GM23338 (cell line): ENCODE results near the gene OR8J3.

ENCODE experiments used
- EZH2 ChIP-seq: fragments of 200-600 bp; sonication (generic); IDR thresholded peaks from one replicate; pipeline ENCODE4 v1.8.0; 2017; ENCODE audit warnings: antibody characterized with exemption, mild to moderate bottlenecking, low read depth; ENCODE audit not compliant: unreplicated experiment
- EZH2phosphoT487 ChIP-seq: fragments of 200-600 bp; sonication (generic); IDR thresholded peaks from one replicate; pipeline ENCODE4 v1.8.1; 2018; ENCODE audit warnings: antibody characterized with exemption; ENCODE audit not compliant: unreplicated experiment
- POLR2AphosphoS5 ChIP-seq: IDR thresholded peaks from 2 replicates; pipeline ENCODE4 v1.6.1; 2016; ENCODE audit warnings: antibody characterized with exemption, low read depth
- ZNF114 ChIP-seq: fragments of 250-450 bp; sonication (Bioruptor Pico); IDR thresholded peaks from 2 replicates; pipeline ENCODE4 v1.5.0; 2020; ENCODE audit warnings: mild to moderate bottlenecking, moderate library complexity
- TF ChIP-seq, protein P1 (sequence below), 2 experiments: fragments of 200-600 bp in 1 of 2; sonication (generic) in 1 of 2; conservative IDR thresholded peaks; 2 replicates each; pipeline versions ENCODE4 v1.5.1 to v1.6.1; 2016 to 2017; ENCODE audit warnings: antibody characterized with exemption in 2 of 2, low read depth in 2 of 2, mild to moderate bottlenecking in 2 of 2, moderate library complexity in 1 of 2
- TF ChIP-seq, protein P2 (sequence below): IDR thresholded peaks from one replicate; pipeline ENCODE4 v1.6.1; 2018; ENCODE audit warnings: antibody characterized with exemption; ENCODE audit not compliant: unreplicated experiment
- TF ChIP-seq, protein P3 (sequence below): IDR thresholded peaks from 2 replicates; pipeline ENCODE4 v1.6.1; 2016; ENCODE audit warnings: antibody characterized with exemption

DNA sequence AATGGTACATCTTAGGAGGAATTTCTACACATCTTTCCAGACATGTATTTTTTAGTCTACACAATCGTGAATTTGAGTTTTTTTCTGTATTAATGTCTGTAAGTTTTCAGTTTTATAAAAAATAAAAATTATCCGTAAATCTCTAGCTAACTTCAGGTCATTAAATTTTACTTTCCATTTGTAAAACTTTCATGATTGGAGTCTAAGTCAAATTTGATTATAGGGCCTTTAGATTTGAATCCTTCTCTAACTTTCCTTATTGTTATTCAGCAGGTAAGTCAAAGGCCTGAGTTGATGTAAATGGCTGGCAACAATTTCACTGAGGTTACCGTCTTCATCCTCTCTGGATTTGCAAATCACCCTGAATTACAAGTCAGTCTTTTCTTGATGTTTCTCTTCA is 47.0 kb downstream of the OR8J3 start, which contains the start of gene OR8I2:
- no peak for TF ChIP-seq EZH2phosphoT487
- TF ChIP-seq, protein P1, sequence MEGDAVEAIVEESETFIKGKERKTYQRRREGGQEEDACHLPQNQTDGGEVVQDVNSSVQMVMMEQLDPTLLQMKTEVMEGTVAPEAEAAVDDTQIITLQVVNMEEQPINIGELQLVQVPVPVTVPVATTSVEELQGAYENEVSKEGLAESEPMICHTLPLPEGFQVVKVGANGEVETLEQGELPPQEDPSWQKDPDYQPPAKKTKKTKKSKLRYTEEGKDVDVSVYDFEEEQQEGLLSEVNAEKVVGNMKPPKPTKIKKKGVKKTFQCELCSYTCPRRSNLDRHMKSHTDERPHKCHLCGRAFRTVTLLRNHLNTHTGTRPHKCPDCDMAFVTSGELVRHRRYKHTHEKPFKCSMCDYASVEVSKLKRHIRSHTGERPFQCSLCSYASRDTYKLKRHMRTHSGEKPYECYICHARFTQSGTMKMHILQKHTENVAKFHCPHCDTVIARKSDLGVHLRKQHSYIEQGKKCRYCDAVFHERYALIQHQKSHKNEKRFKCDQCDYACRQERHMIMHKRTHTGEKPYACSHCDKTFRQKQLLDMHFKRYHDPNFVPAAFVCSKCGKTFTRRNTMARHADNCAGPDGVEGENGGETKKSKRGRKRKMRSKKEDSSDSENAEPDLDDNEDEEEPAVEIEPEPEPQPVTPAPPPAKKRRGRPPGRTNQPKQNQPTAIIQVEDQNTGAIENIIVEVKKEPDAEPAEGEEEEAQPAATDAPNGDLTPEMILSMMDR (conservative IDR thresholded peaks at IDR 0.05; ENCODE audit: low read depth in 2 of 2), result no peak
- TF ChIP-seq, protein P2, sequence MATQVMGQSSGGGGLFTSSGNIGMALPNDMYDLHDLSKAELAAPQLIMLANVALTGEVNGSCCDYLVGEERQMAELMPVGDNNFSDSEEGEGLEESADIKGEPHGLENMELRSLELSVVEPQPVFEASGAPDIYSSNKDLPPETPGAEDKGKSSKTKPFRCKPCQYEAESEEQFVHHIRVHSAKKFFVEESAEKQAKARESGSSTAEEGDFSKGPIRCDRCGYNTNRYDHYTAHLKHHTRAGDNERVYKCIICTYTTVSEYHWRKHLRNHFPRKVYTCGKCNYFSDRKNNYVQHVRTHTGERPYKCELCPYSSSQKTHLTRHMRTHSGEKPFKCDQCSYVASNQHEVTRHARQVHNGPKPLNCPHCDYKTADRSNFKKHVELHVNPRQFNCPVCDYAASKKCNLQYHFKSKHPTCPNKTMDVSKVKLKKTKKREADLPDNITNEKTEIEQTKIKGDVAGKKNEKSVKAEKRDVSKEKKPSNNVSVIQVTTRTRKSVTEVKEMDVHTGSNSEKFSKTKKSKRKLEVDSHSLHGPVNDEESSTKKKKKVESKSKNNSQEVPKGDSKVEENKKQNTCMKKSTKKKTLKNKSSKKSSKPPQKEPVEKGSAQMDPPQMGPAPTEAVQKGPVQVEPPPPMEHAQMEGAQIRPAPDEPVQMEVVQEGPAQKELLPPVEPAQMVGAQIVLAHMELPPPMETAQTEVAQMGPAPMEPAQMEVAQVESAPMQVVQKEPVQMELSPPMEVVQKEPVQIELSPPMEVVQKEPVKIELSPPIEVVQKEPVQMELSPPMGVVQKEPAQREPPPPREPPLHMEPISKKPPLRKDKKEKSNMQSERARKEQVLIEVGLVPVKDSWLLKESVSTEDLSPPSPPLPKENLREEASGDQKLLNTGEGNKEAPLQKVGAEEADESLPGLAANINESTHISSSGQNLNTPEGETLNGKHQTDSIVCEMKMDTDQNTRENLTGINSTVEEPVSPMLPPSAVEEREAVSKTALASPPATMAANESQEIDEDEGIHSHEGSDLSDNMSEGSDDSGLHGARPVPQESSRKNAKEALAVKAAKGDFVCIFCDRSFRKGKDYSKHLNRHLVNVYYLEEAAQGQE, result no peak
- no peak for TF ChIP-seq EZH2
- no peak for TF ChIP-seq POLR2AphosphoS5
- TF ChIP-seq, protein P3, sequence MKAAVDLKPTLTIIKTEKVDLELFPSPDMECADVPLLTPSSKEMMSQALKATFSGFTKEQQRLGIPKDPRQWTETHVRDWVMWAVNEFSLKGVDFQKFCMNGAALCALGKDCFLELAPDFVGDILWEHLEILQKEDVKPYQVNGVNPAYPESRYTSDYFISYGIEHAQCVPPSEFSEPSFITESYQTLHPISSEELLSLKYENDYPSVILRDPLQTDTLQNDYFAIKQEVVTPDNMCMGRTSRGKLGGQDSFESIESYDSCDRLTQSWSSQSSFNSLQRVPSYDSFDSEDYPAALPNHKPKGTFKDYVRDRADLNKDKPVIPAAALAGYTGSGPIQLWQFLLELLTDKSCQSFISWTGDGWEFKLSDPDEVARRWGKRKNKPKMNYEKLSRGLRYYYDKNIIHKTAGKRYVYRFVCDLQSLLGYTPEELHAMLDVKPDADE, result no peak
- no peak for TF ChIP-seq ZNF114 (CRISPR knock-in tag)
